ENCODE data around the gene MORC3.

GRCh38 chr21:36385233-36386030, 65.4 kb downstream of the MORC3 start, which contains the start of gene CHAF1B:
- TF ChIP-seq ZBTB8A (IDR thresholded peaks at IDR 0.05; ENCODE audit: partially characterized antibody): no peak
- TF ChIP-seq CTCF (IDR thresholded peaks at IDR 0.05 in 2 of 3, conservative IDR thresholded peaks at IDR 0.05 in 1 of 3; ENCODE audit: insufficient read depth in 2 of 3, low read depth in 1 of 3, low read length in 3 of 3): no peak
- TF ChIP-seq PRDM10 (IDR thresholded peaks at IDR 0.05; ENCODE audit: partially characterized antibody): peak; percentile 67
- TF ChIP-seq ATF7 (IDR thresholded peaks at IDR 0.05): peak; percentile 83
- 0 out of 2 replicates have a peak, but pooled peaks have one; percentile 32 for TF ChIP-seq MAX (CRISPR knock-in tag; IDR thresholded peaks at IDR 0.05)
- TF ChIP-seq FOXM1 (IDR thresholded peaks at IDR 0.05; ENCODE audit: low read depth): no peak
- no peak for TF ChIP-seq FOXM1 (CRISPR knock-in tag; IDR thresholded peaks at IDR 0.05; ENCODE audit: low read depth)
- TF ChIP-seq PRMT5 (CRISPR knock-in tag; IDR thresholded peaks at IDR 0.05): no peak
- TF ChIP-seq POLR2AphosphoS2 (IDR thresholded peaks at IDR 0.05; ENCODE audit: low read length): no peak
- TF ChIP-seq NFE2 (IDR thresholded peaks at IDR 0.05; ENCODE audit: low read depth): no peak
- TF ChIP-seq NR1H2 (CRISPR knock-in tag; IDR thresholded peaks at IDR 0.05): no peak
